Pancreas (tissue), 10 donors: ENCODE measurements around the gene ERBB4. TPM values are rescaled to one million over a fixed set of nuclear protein-coding genes. Genes with fewer than 3 reads are reported as not detected.
"Not testable (repeated sequence)": the region's sequence is repeated elsewhere in the genome, so short reads cannot be mapped to it uniquely, and the experiment has no call there.

Source experiments
- ATAC-seq, 4 donors: fragments of 200-7000 bp; cut with Tn5 transposase; one replicate each; pipeline versions ENCODE4 v1.8.0 to v1.9.1; 2020; ENCODE audit warnings: mild to moderate bottlenecking in 4 of 4, moderate library complexity in 4 of 4
- DNase-seq, 6 donors: peaks; one replicate each; pipeline ENCODE4 v3.0.0-alpha.2; 2020
- FAIRE-seq: peaks from 2 replicates; lab custom pipeline; 2012; peaks lifted over from hg19 to GRCh38; lab: Jason Lieb, UNC
- H3K27ac ChIP-seq, 4 donors: fragments of 200-600 bp; sonication (generic); 1 replicate in 3 of 4; 2 replicates in 1 of 4; pipeline versions ENCODE4 v1.5.0 to v1.8.0; 2020
- H3K27me3 ChIP-seq, 4 donors: fragments of 200-600 bp; one replicate each; pipeline ENCODE4 v1.8.0; 2021
- H3K36me3 ChIP-seq, 3 donors: fragments of 200-600 bp; sonication (generic) in 1 of 3; one replicate each; pipeline versions ENCODE4 v1.5.0 to v1.8.0; 2020 to 2021
- H3K4me1 ChIP-seq, 3 donors: fragments of 200-600 bp; one replicate each; pipeline ENCODE4 v1.8.0; 2021
- H3K4me3 ChIP-seq, 4 donors: fragments of 200-600 bp; sonication (generic) in 2 of 4; one replicate each; pipeline versions ENCODE4 v1.5.0 to v1.8.0; 2020 to 2021
- H3K9me3 ChIP-seq, 4 donors: fragments of 200-600 bp; one replicate each; pipeline ENCODE4 v1.8.0; 2021
- CTCF ChIP-seq, 4 donors: fragments of 200-600 bp; sonication (generic) in 3 of 4; IDR thresholded peaks; one replicate each; pipeline versions ENCODE4 v1.5.0 to v1.8.0; 2021; ENCODE audit warnings: antibody characterized with exemption in 4 of 4
- WGBS, 2 donors: extraction: QIAGEN DNeasy Blood & Tissue Kit; methylation state at CpG; one replicate each; pipeline ENCODE4 v1.1.7; 2013; 5-methylcytosine and 5-hydroxymethylcytosine counted together
- intact Hi-C, 3 donors: fragments of 100-400 bp; cut with DNase I; formaldehyde crosslinking; loops; one replicate each; pipeline versions ENCODE4 v1.11.1 to v1.14.2; 2022
- polyA plus RNA-seq, 2 donors: library from polyadenylated mRNA; stranded (reverse); fragments of 200-250 nt; gene quantifications; one replicate each; pipeline ENCODE4 v1.2.3, GENCODE V29; 2013
- total RNA-seq, 6 donors: library from RNA; stranded (reverse); fragmentation: NEBNext Ultra II Directional in 4 of 6; extraction: Animal tissue kit (Norgen Biotek cat#: 25700) in 4 of 6; gene quantifications; one replicate each; pipeline versions ENCODE4 v1.2.1 to v1.2.4, GENCODE V29; 2021 to 2023
- donor health status: healthy with polysubstance abuse.
- donor health status: DM: no; HTN: no; CAD: no; lungs with moderate emphysema.
- donor health status: DM: no; HTN: no; CAD: no.
- donor health status: control.
- donor health status: control.
- donor health status: Bipolar disorder and iron deficiency.
- donor health status: DM: yes; HTN: yes; CAD: no.
- donor health status: DM: no; HTN: no; CAD: no.
- donor health status: DM: no; HTN: no; CAD: no.
- donor health status: DM: yes; HTN: yes; CAD: no.

Gene ERBB4
- total and polyA plus RNA-seq, 8 donors = 0.30 to 5.0 (median 3.3) TPM

DNA sequence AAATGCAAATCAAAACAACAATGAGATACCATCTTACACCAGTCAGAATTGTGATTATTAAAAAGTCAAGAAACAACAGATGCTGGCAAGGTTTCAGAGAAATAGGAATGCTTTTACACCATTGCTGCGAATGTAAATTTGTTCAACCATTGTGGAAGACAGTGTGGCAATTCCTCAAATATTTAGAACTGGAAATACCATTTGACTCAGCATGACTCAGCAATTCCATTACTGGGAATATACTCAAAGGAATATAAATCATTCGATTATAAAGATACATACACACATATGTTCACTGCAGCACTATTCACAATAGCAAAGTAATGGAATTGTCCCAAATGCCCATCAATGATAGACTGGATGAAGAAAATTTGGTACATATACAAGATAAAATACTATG, 516.7 kb downstream of the ERBB4 start:
- Histone ChIP-seq H3K36me3 (no peaks in the 10 kb centered on the region), H3K27me3 (no peaks in the 10 kb centered on the region), H3K9me3 (no peaks in the 10 kb centered on the region), H3K4me3 (no peak overlapping the region), H3K4me1 (no peaks in the 10 kb centered on the region), H3K27ac (no peak overlapping the region)
- intact Hi-C loops = no loop called here
- TF ChIP-seq CTCF (IDR thresholded peaks at IDR 0.05) = no peak
- DNase-seq = no peak
- ATAC-seq = no peak
- FAIRE-seq = no peak
- 85 to 94% methylated on average over 2 of the region's 2 CpGs for WGBS, 2 donors

DNA sequence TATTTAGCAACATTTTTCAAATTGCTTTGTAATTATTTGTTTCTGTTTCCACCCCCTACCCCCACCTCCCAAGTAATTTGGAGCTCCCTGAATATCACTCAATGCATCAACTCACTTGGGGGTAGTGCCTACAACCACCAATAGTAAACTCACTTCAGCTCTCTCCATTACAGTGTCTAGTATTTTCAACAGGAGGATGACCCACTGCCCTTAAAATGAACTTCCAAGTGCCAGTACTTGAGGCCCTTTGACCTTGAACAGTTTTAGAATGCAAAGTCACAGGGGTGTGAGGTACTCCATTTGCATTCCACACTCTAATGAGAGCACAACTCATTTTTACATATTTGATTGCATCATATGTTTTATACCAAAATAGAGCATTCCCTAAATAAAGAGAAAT, 523.0 kb downstream of the ERBB4 start:
- ATAC-seq (no peak), DNase-seq (no peak), FAIRE-seq (no peak)
- H3K4me1 ChIP-seq = no peaks in the 10 kb centered on the region
- TF ChIP-seq CTCF (IDR thresholded peaks at IDR 0.05) = no peak
- H3K36me3 ChIP-seq = no peaks in the 10 kb centered on the region
- H3K27ac ChIP-seq = no peak overlapping the region
- no peaks in the 10 kb centered on the region for H3K9me3 ChIP-seq
- intact Hi-C loops = no loop called here
- no peaks in the 10 kb centered on the region for H3K27me3 ChIP-seq
- no peak overlapping the region for H3K4me3 ChIP-seq

DNA sequence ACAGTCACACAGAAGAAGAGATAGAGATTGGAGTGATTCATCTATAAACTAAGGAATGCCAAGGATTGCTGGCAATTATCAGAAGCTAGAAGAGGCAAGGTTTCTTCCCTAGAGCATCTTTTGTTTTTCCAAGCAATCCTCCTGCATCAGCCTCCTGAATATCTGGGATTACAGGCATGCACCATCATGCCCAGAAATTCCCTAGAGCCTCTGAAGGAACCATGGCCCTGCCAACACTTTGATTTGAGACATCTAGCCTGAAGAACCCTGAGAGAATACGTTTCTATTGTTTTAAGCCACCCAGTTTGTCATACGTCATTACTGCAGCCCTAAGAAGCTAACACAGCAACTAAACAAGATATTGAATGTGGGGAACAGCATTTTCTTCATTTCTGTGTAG, 525.0 kb downstream of the ERBB4 start:
- Histone ChIP-seq H3K4me1 (no peaks in the 10 kb centered on the region), H3K36me3 (no peaks in the 10 kb centered on the region), H3K27ac (no peak overlapping the region), H3K9me3 (no peaks in the 10 kb centered on the region), H3K4me3 (no peak overlapping the region), H3K27me3 (no peaks in the 10 kb centered on the region)
- 62 to 67% methylated on average over 2 of the region's 2 CpGs for whole genome bisulfite sequencing, 2 donors
- intact Hi-C loops = no loop called here
- FAIRE-seq (no peak), ATAC-seq (no peak), DNase-seq (no peak)
- no peak for TF ChIP-seq CTCF (IDR thresholded peaks at IDR 0.05)

GRCh38 chr2:212010305-212010704, 528.3 kb downstream of the ERBB4 start:
- H3K9me3 ChIP-seq, H3K27me3 ChIP-seq, H3K27ac ChIP-seq, H3K4me3 ChIP-seq, FAIRE-seq, H3K4me1 ChIP-seq, DNase-seq, H3K36me3 ChIP-seq, ATAC-seq, intact Hi-C loops: not testable (repeated sequence)
- WGBS, 2 donors = 66 to 67% methylated on average over 3 of the region's 3 CpGs

DNA sequence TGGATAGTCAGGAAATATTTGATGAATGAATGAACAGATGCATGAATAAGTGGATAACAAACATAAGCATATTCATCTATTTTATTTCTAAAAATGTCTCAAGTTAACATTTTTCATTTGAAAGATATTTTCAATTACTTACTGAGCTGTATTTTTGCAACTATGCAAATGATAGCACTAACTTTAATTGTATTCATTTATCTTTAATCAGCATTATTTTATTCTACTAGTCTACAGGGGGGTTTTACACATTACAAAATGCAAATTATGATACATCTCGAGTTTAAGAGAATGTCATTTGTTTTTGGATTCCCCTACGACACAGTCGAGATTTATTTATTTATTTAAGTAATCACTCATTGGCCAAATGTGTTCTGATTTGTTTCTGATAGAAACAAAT, 530.6 kb downstream of the ERBB4 start:
- no peaks in the 10 kb centered on the region for H3K4me1 ChIP-seq
- ATAC-seq = no peak
- no peaks in the 10 kb centered on the region for H3K9me3 ChIP-seq
- WGBS, 2 donors = 39 to 42% methylated on average over 3 of the region's 3 CpGs
- intact Hi-C loops = no loop called here
- FAIRE-seq = no peak
- H3K27me3 ChIP-seq = no peaks in the 10 kb centered on the region
- TF ChIP-seq CTCF (IDR thresholded peaks at IDR 0.05) = no peak
- no peak overlapping the region for H3K4me3 ChIP-seq
- H3K36me3 ChIP-seq = no peaks in the 10 kb centered on the region
- no peak overlapping the region for H3K27ac ChIP-seq
- no peak for DNase-seq
